Breast epithelium (tissue), 4 donors: Measurements from ENCODE around the gene CLCN3. TPM values are rescaled to one million over a fixed set of nuclear protein-coding genes. Genes with fewer than 3 reads are reported as not detected.
"Not testable (repeated sequence)": the region's sequence is repeated elsewhere in the genome, so short reads cannot be mapped to it uniquely, and the experiment has no call there.

Experiments used
- DNase-seq, 2 donors: peaks; one replicate each; pipeline ENCODE4 v3.0.0-alpha.2; 2019; ENCODE audit warnings: low spot score in 2 of 2
- H3K27ac ChIP-seq, 2 donors: fragments of 200-600 bp; sonication (generic) in 1 of 2; one replicate each; pipeline ENCODE4 v1.5.1; 2016 to 2019; ENCODE audit warnings: mild to moderate bottlenecking in 1 of 2
- H3K27me3 ChIP-seq, 2 donors: fragments of 200-600 bp; sonication (generic) in 1 of 2; one replicate each; pipeline versions ENCODE4 v1.5.1 to v1.6.0; 2017 to 2019; ENCODE audit warnings: control low read depth in 1 of 2, mild to moderate bottlenecking in 1 of 2
- H3K36me3 ChIP-seq: fragments of 200-600 bp; one replicate; pipeline ENCODE4 v1.5.1; 2019
- H3K4me1 ChIP-seq, 2 donors: fragments of 200-600 bp; sonication (generic); one replicate each; pipeline ENCODE4 v1.5.1; 2016 to 2019; ENCODE audit warnings: control low read depth in 1 of 2
- H3K4me3 ChIP-seq, 3 donors: fragments of 200-600 bp; sonication (generic); 1 replicate in 2 of 3; 2 replicates in 1 of 3; pipeline ENCODE4 v1.5.1; 2016 to 2019; ENCODE audit warnings: mild to moderate bottlenecking in 3 of 3, moderate library complexity in 2 of 3
- H3K9me3 ChIP-seq, 2 donors: fragments of 200-600 bp; sonication (generic) in 1 of 2; one replicate each; pipeline ENCODE4 v1.5.1; 2016 to 2019; ENCODE audit warnings: control low read depth in 1 of 2
- CTCF ChIP-seq, 3 donors: fragments of 450-650 bp; IDR thresholded peaks; one replicate each; pipeline ENCODE4 v1.5.1; 2016 to 2017; ENCODE audit warnings: antibody characterized with exemption in 3 of 3, mild to moderate bottlenecking in 3 of 3, moderate library complexity in 3 of 3
- POLR2A ChIP-seq: fragments of 450-650 bp; IDR thresholded peaks from one replicate; pipeline ENCODE4 v1.6.1; 2016; ENCODE audit warnings: antibody characterized with exemption, mild to moderate bottlenecking, moderate library complexity
- POLR2AphosphoS5 ChIP-seq, 3 donors: sonication (generic); formaldehyde crosslinking; IDR thresholded peaks; one replicate each; pipeline ENCODE4 v1.6.1; 2017; ENCODE audit warnings: antibody characterized with exemption in 3 of 3
- intact Hi-C: fragments of 100-400 bp; cut with DNase I; formaldehyde crosslinking; loops from one replicate; pipeline ENCODE4 v1.15.1; 2023; ENCODE audit warnings: low total_unique reads
- total RNA-seq, 3 donors: library from RNA; depleted of rRNA; stranded (reverse); fragments of >200 nt; gene quantifications; one replicate each; pipeline ENCODE4 v1.1.0, GENCODE V29; 2016

Gene CLCN3
- total RNA-seq, 3 donors from 2014 or later = 26.4 to 65.7 (median 32.8) TPM

- TF ChIP-seq POLR2A = no peak
- TF ChIP-seq POLR2AphosphoS5 (IDR thresholded peaks at IDR 0.05) = no peak
- TF ChIP-seq CTCF (IDR thresholded peaks at IDR 0.05) = no peak
- H3K36me3 ChIP-seq = no peaks in the 10 kb centered on the region
- DNase-seq = no peak
- H3K4me3 ChIP-seq = no peak overlapping the region
- peaks cover 0 to 1% of the 10 kb centered on the region in 2 donors for H3K4me1 ChIP-seq
- no peak overlapping the region for H3K27ac ChIP-seq
- no peaks in the 10 kb centered on the region for H3K27me3 ChIP-seq
- H3K9me3 ChIP-seq = no peaks in the 10 kb centered on the region
- intact Hi-C loops = no loop called here
Measured at GRCh38 chr4:169761846-169762245, 141.5 kb downstream of the CLCN3 start.

GRCh38 chr4:169765835-169766234, 145.5 kb downstream of the CLCN3 start:
- DNase-seq = no peak
- intact Hi-C loops = no loop called here
- no peaks in the 10 kb centered on the region for H3K36me3 ChIP-seq
- no peaks in the 10 kb centered on the region for H3K27me3 ChIP-seq
- no peaks in the 10 kb centered on the region for H3K9me3 ChIP-seq
- H3K27ac ChIP-seq = no peak overlapping the region
- no peak overlapping the region for H3K4me3 ChIP-seq
- no peak for TF ChIP-seq POLR2AphosphoS5 (IDR thresholded peaks at IDR 0.05)
- no peak for TF ChIP-seq POLR2A
- TF ChIP-seq CTCF (IDR thresholded peaks at IDR 0.05) = no peak
- no peaks in the 10 kb centered on the region for H3K4me1 ChIP-seq

- intact Hi-C loops = no loop called here
- H3K36me3 ChIP-seq = no peaks in the 10 kb centered on the region
- H3K4me1 ChIP-seq = no peaks in the 10 kb centered on the region
- H3K4me3 ChIP-seq = no peak overlapping the region
- no peaks in the 10 kb centered on the region for H3K9me3 ChIP-seq
- no peak for DNase-seq
- TF ChIP-seq POLR2A (no peak), POLR2AphosphoS5 (IDR thresholded peaks at IDR 0.05) (no peak), CTCF (IDR thresholded peaks at IDR 0.05) (no peak)
- no peak overlapping the region for H3K27ac ChIP-seq
- no peaks in the 10 kb centered on the region for H3K27me3 ChIP-seq
Measured at GRCh38 chr4:169766741-169767140, 146.4 kb downstream of the CLCN3 start.

- Histone ChIP-seq H3K9me3 (no peaks in the 10 kb centered on the region), H3K36me3 (no peaks in the 10 kb centered on the region), H3K27ac (no peak overlapping the region), H3K27me3 (no peaks in the 10 kb centered on the region), H3K4me1 (no peaks in the 10 kb centered on the region), H3K4me3 (no peak overlapping the region)
- TF ChIP-seq POLR2A = no peak
- no peak for TF ChIP-seq POLR2AphosphoS5 (IDR thresholded peaks at IDR 0.05)
- no peak for TF ChIP-seq CTCF (IDR thresholded peaks at IDR 0.05)
- no peak for DNase-seq
- intact Hi-C loops = no loop called here
Measured at GRCh38 chr4:169768385-169768784, 148.0 kb downstream of the CLCN3 start.

GRCh38 chr4:169770416-169770815, 150.0 kb downstream of the CLCN3 start:
- intact Hi-C loops = no loop called here
- Histone ChIP-seq H3K4me3 (no peak overlapping the region), H3K9me3 (no peaks in the 10 kb centered on the region), H3K27me3 (peaks cover 0 to 12% of the 10 kb centered on the region in 2 donors), H3K27ac (peak overlapping the region in 1 of 2 donors; percentile 14), H3K4me1 (no peaks in the 10 kb centered on the region), H3K36me3 (no peaks in the 10 kb centered on the region)
- TF ChIP-seq POLR2A (no peak), CTCF (IDR thresholded peaks at IDR 0.05) (no peak), POLR2AphosphoS5 (IDR thresholded peaks at IDR 0.05) (no peak)
- DNase-seq = no peak

GRCh38 chr4:169771556-169772080, 151.2 kb downstream of the CLCN3 start:
- H3K36me3 ChIP-seq, intact Hi-C loops, H3K9me3 ChIP-seq, DNase-seq, H3K4me3 ChIP-seq, H3K4me1 ChIP-seq: not testable (repeated sequence)
- H3K27ac ChIP-seq = peak overlapping the region; percentile 14 to 18
- H3K27me3 ChIP-seq = peaks cover 0 to 16% of the 10 kb centered on the region in 2 donors
